ENCODE data around the gene TCTN3. TPM values are rescaled to one million over a fixed set of nuclear protein-coding genes. Genes with fewer than 3 reads are reported as not detected.

The TCTN3 gene
- total RNA-seq, 1 experiment from 2014 or later = 41.7 TPM

DNA sequence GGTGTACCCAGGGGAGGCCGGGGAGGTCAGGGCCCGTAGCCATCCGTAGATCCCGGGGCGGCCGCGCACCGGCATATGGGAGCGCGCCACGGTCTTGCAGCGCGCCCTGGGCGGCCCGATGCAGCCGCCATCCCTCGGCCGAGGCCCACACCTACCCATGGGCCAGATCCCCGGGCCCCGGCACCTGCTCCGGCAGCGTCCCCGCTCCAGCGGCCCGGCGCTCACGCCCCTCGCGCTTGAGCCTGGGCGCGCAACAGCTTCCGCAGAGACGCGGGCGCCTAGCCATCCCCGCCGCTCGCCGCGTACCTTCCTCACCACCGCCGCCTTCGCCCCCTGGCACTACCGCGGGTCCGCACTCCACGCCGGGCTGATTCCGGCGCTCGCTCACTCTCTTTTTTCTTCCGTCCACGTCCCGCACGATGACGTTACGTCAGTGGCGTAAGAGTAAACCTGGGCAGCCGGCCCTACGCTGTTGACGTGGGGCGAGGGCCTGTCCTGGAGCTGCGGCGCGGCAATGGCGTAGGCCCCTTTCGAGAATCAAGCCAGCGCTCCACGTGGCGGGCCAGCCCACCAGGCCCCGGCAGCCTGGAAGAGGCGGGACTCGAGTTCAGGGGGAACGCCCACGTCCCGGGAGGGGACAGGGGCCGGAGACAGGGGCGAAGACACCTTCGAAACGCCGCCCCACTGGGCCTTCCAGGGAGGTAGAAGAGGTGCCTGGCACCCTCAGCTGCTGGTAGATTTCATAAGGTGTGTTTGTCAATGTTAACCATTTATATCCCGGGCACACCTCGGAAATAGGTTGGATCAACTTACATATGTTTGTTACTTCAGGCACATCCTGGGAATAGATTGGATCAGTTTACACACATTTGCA lies 37.2 kb downstream of the TCTN3 start, which contains the start of gene ALDH18A1 (continued):
- TF ChIP-seq ZNF274 (IDR thresholded peaks at IDR 0.05; ENCODE audit: low read depth, low read length) = no peak

DNA sequence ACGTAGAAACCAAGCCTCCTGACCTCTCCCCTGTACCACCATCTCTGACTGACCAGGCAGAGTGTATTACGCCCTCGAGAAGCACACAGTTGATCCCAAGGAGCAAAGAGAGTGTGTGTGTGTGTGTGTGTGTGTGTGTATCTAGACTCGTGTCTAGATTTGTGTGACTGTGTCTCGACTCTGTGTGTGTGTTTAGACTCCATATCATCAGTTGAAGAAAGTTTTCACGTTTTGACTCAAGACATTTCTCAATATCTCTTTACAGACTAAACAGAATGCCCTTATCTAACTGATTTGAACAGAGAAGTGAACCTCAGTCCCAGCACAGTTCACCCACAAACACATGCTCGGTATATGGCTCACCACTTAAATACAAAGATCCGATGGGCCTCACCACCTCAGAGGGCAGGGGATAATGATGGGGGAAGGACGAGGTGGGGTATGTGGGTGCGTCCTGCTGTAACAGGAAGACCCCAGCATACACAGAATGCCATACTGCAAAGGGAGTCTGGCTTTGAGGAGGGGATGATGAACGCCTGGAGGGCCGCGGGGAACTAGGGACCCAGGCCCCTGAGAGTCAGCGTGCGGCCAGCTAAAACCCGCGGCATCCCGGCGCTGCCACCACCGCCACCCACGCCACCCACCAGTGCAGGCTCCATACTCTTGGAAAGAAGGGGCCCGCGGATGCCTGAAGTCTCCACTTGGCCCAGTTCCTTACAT lies 38.0 kb downstream of the TCTN3 start:
- Histone ChIP-seq H3K4me1 (ENCODE audit: control insufficient read depth in 1 of 2, insufficient read depth in 2 of 2, low read length in 2 of 2) (peaks cover 0 to 12% of the 10 kb centered on the region in 2 experiments; a peak in 2 of 4 replicates), H3K9me2 (ENCODE audit: insufficient read depth) (no peaks in the 10 kb centered on the region), H3K9ac (ENCODE audit: low read length) (peak overlapping the region; percentile 78), H3K79me2 (ENCODE audit: insufficient read depth, low read length) (peaks cover 46% of the 10 kb centered on the region), H2AFZ (ENCODE audit: low read depth, low read length, poor library complexity, severe bottlenecking) (no peak overlapping the region), H3K4me2 (ENCODE audit: low read length) (peak overlapping the region; percentile 92), H4K20me1 (ENCODE audit: insufficient read depth) (no peaks in the 10 kb centered on the region), H3K9me3 (ENCODE audit: control insufficient read depth in 1 of 2, insufficient read depth in 1 of 2, low read depth in 1 of 2, low read length in 2 of 2) (no peaks in the 10 kb centered on the region; a peak in 1 of 4 replicates), H3K27ac (ENCODE audit: low read depth, low read length) (peak overlapping the region; percentile 74), H3K36me3 (ENCODE audit: control insufficient read depth in 1 of 2, insufficient read depth in 2 of 2, low read length in 2 of 2) (peaks cover 15 to 25% of the 10 kb centered on the region in 2 experiments), H3K27me3 (ENCODE audit: insufficient read depth, low read length) (no peaks in the 10 kb centered on the region), H3K4me3 (replicated peaks in 1 of 2; ENCODE audit: low read depth in 1 of 2, low read length in 2 of 2) (peak overlapping the region; percentile 80 to 86)
- TF ChIP-seq EGR1 (IDR thresholded peaks at IDR 0.05; ENCODE audit: low read depth) = peak; percentile 58; the same call in 1 of the 2 replicates
- TF ChIP-seq, protein P1, sequence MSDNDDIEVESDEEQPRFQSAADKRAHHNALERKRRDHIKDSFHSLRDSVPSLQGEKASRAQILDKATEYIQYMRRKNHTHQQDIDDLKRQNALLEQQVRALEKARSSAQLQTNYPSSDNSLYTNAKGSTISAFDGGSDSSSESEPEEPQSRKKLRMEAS (IDR thresholded peaks at IDR 0.05) = peak; percentile 28; the same call in 1 of the 2 replicates
- TF ChIP-seq SRF (IDR thresholded peaks at IDR 0.05; ENCODE audit: low read depth) = no peak
- TF ChIP-seq, protein P2, sequence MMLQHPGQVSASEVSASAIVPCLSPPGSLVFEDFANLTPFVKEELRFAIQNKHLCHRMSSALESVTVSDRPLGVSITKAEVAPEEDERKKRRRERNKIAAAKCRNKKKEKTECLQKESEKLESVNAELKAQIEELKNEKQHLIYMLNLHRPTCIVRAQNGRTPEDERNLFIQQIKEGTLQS (IDR thresholded peaks at IDR 0.05) = no peak
- TF ChIP-seq CBX3 (IDR thresholded peaks at IDR 0.05; ENCODE audit: low read depth) = no peak
- no peak for TF ChIP-seq POLR2AphosphoS5 (IDR thresholded peaks at IDR 0.05; ENCODE audit: low read depth, low read length)
- no peak for TF ChIP-seq SP1 (IDR thresholded peaks at IDR 0.05; ENCODE audit: low read depth)
- TF ChIP-seq TCF7L2 (IDR thresholded peaks at IDR 0.05; ENCODE audit: borderline replicate concordance, extremely low read depth, insufficient read depth, insufficient read length) = no peak
- RAD21 ChIA-PET (ENCODE audit: low non-redundant PET in 1 of 2, low total read pairs in 2 of 2, uncharacterized antibody in 2 of 2, unreplicated experiment in 2 of 2) = no interaction called here
- POLR2A ChIA-PET = no interaction called here
- peak; percentile 20 for ATAC-seq
- CTCF ChIA-PET = no interaction called here
- no peak for DNase-seq (ENCODE audit: low read depth, low spot score)
- intact Hi-C loops (cut with micrococcal nuclease) = no loop called here
- BruUV-seq (replicated peaks) = no TSS peak
